ENCODE data around the gene ADGRF4. TPM values are rescaled to one million over a fixed set of nuclear protein-coding genes. Genes with fewer than 3 reads are reported as not detected.

The ADGRF4 gene
- total RNA-seq, 1 donor from 2014 or later, result 1.2 TPM

- no peak for FAIRE-seq
- Histone ChIP-seq H3K9ac (ENCODE audit: low read length) (no peak overlapping the region), H3K79me2 (ENCODE audit: insufficient read depth, low read length) (no peaks in the 10 kb centered on the region), H3K4me1 (ENCODE audit: insufficient read depth, low read length) (no peaks in the 10 kb centered on the region), H3K27ac (ENCODE audit: low read depth, low read length) (no peak overlapping the region), H4K20me1 (ENCODE audit: insufficient read depth, low read length) (no peaks in the 10 kb centered on the region), H3K27me3 (ENCODE audit: insufficient read depth, low read length) (no peaks in the 10 kb centered on the region), H3K4me2 (ENCODE audit: low read length) (no peak overlapping the region), H2AFZ (ENCODE audit: low read depth, low read length) (no peak overlapping the region), H3K4me3 (ENCODE audit: insufficient read depth, low read depth, low read length) (no peak overlapping the region), H3K9me3 (ENCODE audit: insufficient read depth, low read depth, low read length) (no peaks in the 10 kb centered on the region), H3K36me3 (ENCODE audit: insufficient read depth, low read length) (no peaks in the 10 kb centered on the region)
- no peak for DNase-seq (ENCODE audit: low read depth)
- H3K4me1 Mint-ChIP-seq (ENCODE audit: low read depth, unreplicated experiment), result no peaks in the 10 kb centered on the region
- H3K36me3 Mint-ChIP-seq (ENCODE audit: low read depth, unreplicated experiment), result no peaks in the 10 kb centered on the region
- H3K4me3 Mint-ChIP-seq (ENCODE audit: unreplicated experiment), result no peak overlapping the region
- H3K27ac Mint-ChIP-seq (ENCODE audit: unreplicated experiment), result no peak overlapping the region
- no peak for TF ChIP-seq EZH2 (IDR thresholded peaks at IDR 0.05; ENCODE audit: insufficient read depth, low read length)
- TF ChIP-seq CTCF (IDR thresholded peaks at IDR 0.05; ENCODE audit: insufficient read depth, low read depth, low read length), result no peak
- H3K9me3 Mint-ChIP-seq (ENCODE audit: unreplicated experiment), result no peaks in the 10 kb centered on the region
- H3K27me3 Mint-ChIP-seq (ENCODE audit: low read depth, unreplicated experiment), result no peaks in the 10 kb centered on the region
These were observed 64.1 kb downstream of the ADGRF4 start for GRCh38 chr6:47762502-47762901.

DNA sequence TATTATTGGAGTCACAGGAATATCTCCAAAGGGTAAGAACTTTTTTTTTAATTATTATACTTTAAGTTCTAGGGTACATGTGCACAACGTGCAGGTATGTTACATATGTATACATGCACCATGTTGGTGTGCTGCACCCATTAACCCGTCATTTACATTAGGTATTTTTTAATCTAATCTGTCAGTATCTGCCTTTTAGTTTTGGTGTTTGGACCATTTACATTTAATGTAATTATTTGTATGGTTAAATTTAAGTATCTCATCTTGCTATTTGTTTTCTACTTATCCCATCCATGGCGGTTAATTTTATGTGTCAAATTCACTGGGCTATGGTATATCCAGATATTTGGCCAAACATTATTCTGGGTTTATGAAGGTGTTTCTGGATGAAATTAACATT, 68.1 kb downstream of the ADGRF4 start:
- H3K4me3 Mint-ChIP-seq (ENCODE audit: unreplicated experiment), result no peak overlapping the region
- no peaks in the 10 kb centered on the region for H3K27me3 ChIP-seq (ENCODE audit: insufficient read depth, low read length)
- DNase-seq (ENCODE audit: low read depth), result no peak

More for the DNA sequence above, 68.1 kb downstream of the ADGRF4 start:
- Mint-ChIP-seq H3K36me3 (ENCODE audit: low read depth, unreplicated experiment) (no peaks in the 10 kb centered on the region), H3K27me3 (ENCODE audit: low read depth, unreplicated experiment) (peaks cover 2% of the 10 kb centered on the region), H3K27ac (ENCODE audit: unreplicated experiment) (no peak overlapping the region), H3K4me1 (ENCODE audit: low read depth, unreplicated experiment) (no peaks in the 10 kb centered on the region), H3K9me3 (ENCODE audit: unreplicated experiment) (no peaks in the 10 kb centered on the region)
- no peak for FAIRE-seq
- no peak overlapping the region for H3K4me3 ChIP-seq (ENCODE audit: insufficient read depth, low read depth, low read length)
- TF ChIP-seq CTCF (IDR thresholded peaks at IDR 0.05; ENCODE audit: insufficient read depth, low read depth, low read length), result no peak
- no peak for TF ChIP-seq EZH2 (IDR thresholded peaks at IDR 0.05; ENCODE audit: insufficient read depth, low read length)
- no peaks in the 10 kb centered on the region for H3K9me3 ChIP-seq (ENCODE audit: insufficient read depth, low read depth, low read length)
- H3K9ac ChIP-seq (ENCODE audit: low read length), result no peak overlapping the region
- no peaks in the 10 kb centered on the region for H3K36me3 ChIP-seq (ENCODE audit: insufficient read depth, low read length)
- no peaks in the 10 kb centered on the region for H3K79me2 ChIP-seq (ENCODE audit: insufficient read depth, low read length)
- H3K27ac ChIP-seq (ENCODE audit: low read depth, low read length), result no peak overlapping the region
- no peaks in the 10 kb centered on the region for H4K20me1 ChIP-seq (ENCODE audit: insufficient read depth, low read length)
- H3K4me1 ChIP-seq (ENCODE audit: insufficient read depth, low read length), result no peaks in the 10 kb centered on the region
- H3K4me2 ChIP-seq (ENCODE audit: low read length), result no peak overlapping the region
- H2AFZ ChIP-seq (ENCODE audit: low read depth, low read length), result no peak overlapping the region
